ENCODE measurements around the gene FAU. TPM values are rescaled to one million over a fixed set of nuclear protein-coding genes. Genes with fewer than 3 reads are reported as not detected.

The FAU gene
- total RNA-seq, 2 donors from 2014 or later, result 365 to 553 TPM

DNA sequence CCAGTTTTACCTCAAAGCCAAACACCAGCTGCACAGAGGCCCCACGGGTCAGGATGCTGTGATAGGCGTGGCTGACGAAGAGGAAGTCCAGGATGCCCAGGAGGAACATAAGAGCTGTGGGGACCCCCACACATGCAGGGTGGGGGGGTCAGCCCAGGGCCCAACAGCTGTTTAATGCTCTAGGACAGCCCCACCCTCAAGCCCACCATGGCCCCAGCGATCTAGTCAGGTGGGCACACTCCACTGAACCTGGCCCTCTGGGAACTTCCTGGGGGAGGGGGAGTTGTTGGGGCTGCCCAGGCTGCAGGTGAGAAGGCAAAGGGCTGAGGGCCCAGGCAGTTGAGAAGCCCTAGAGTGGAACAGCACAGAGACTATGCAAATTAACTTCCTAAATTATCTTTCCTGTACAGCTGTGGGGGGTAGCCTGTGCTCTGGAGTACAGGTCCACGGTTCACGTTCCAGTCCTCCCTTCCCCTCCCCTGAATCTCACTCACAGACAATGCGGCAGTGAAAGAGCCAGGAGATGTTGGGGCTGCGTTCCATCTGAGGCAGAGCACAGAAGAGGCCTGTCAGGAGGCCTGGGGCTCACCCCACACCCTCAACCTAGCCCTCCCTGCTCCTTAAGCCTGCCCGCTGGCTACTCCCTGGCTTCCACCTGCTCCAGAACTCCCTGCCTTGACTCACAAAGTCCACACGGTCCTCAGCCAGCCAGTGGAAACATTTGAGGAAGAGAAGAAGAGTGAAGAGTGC is 10.5 kb upstream of the FAU start:
- TF ChIP-seq, protein P1, sequence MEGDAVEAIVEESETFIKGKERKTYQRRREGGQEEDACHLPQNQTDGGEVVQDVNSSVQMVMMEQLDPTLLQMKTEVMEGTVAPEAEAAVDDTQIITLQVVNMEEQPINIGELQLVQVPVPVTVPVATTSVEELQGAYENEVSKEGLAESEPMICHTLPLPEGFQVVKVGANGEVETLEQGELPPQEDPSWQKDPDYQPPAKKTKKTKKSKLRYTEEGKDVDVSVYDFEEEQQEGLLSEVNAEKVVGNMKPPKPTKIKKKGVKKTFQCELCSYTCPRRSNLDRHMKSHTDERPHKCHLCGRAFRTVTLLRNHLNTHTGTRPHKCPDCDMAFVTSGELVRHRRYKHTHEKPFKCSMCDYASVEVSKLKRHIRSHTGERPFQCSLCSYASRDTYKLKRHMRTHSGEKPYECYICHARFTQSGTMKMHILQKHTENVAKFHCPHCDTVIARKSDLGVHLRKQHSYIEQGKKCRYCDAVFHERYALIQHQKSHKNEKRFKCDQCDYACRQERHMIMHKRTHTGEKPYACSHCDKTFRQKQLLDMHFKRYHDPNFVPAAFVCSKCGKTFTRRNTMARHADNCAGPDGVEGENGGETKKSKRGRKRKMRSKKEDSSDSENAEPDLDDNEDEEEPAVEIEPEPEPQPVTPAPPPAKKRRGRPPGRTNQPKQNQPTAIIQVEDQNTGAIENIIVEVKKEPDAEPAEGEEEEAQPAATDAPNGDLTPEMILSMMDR (IDR thresholded peaks at IDR 0.05), result no peak
- peaks cover 15 to 31% of the 10 kb centered on the region in 2 donors for H3K4me1 ChIP-seq (ENCODE audit: control insufficient read depth in 1 of 2, low read depth in 2 of 2)
- no peaks in the 10 kb centered on the region for H3K27me3 ChIP-seq (replicated peaks; ENCODE audit: insufficient read depth)
- peak overlapping the region; percentile 81 for H3K4me3 ChIP-seq
- no peaks in the 10 kb centered on the region for H3K9me3 ChIP-seq
- DNase-seq (ENCODE audit: low spot score), result no peak
- no peak for ATAC-seq (ENCODE audit: insufficient number of reproducible peaks, low FRiP score, low read depth)
- no peak overlapping the region for H3K27ac ChIP-seq
- H3K36me3 ChIP-seq, result peaks cover 48% of the 10 kb centered on the region

DNA sequence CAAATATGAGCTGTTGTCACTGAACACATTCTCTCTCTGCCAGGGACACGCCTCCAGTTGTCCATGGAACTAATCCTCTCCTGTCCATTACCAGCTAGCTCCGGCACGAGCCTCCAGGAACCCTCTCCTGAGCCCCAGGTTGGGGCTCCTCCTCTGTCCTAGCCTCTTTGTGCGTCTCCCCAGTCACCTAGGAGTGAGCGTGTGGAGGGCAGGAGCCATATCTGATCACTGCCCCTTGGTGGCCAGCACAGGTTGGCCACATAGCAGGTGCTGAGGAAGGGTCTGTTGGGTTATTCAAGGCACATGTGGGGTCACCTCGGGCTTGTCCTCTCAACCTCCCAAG is 9.9 kb upstream of the FAU start:
- H3K4me3 ChIP-seq, result no peak overlapping the region
- no peaks in the 10 kb centered on the region for H3K9me3 ChIP-seq
- H3K36me3 ChIP-seq, result peaks cover 53% of the 10 kb centered on the region
- no peak for ATAC-seq (ENCODE audit: insufficient number of reproducible peaks, low FRiP score, low read depth)
- no peak overlapping the region for H3K27ac ChIP-seq
- DNase-seq (ENCODE audit: low spot score), result no peak
- TF ChIP-seq, protein P1 (IDR thresholded peaks at IDR 0.05), result no peak
- peaks cover 15 to 31% of the 10 kb centered on the region in 2 donors for H3K4me1 ChIP-seq (ENCODE audit: control insufficient read depth in 1 of 2, low read depth in 2 of 2)
- H3K27me3 ChIP-seq (replicated peaks; ENCODE audit: insufficient read depth), result no peaks in the 10 kb centered on the region

DNA sequence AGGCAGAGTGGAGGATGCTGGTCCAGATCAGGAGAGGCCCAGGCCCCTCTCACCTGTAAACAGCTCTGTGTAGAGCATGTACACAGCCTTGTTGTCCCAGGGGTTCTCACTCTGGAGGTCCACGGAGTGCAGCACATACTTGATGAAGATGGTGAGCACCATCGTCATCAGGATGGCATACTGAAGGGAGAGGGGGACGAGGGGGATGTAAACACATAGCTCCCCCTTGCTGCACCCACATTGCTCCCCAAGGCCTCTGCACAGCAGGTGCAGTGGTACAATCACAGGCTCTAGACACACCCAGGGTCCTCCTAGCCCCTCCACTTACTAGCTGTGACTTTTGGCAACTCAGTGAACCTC is 9.5 kb upstream of the FAU start:
- Histone ChIP-seq H3K36me3 (peaks cover 57% of the 10 kb centered on the region), H3K9me3 (no peaks in the 10 kb centered on the region), H3K4me3 (no peak overlapping the region), H3K27ac (no peak overlapping the region), H3K27me3 (replicated peaks; ENCODE audit: insufficient read depth) (no peaks in the 10 kb centered on the region), H3K4me1 (ENCODE audit: control insufficient read depth in 1 of 2, low read depth in 2 of 2) (peaks cover 15 to 31% of the 10 kb centered on the region in 2 donors)
- TF ChIP-seq, protein P1 (IDR thresholded peaks at IDR 0.05), result no peak
- ATAC-seq (ENCODE audit: insufficient number of reproducible peaks, low FRiP score, low read depth), result no peak
- no peak for DNase-seq (ENCODE audit: low spot score)

DNA sequence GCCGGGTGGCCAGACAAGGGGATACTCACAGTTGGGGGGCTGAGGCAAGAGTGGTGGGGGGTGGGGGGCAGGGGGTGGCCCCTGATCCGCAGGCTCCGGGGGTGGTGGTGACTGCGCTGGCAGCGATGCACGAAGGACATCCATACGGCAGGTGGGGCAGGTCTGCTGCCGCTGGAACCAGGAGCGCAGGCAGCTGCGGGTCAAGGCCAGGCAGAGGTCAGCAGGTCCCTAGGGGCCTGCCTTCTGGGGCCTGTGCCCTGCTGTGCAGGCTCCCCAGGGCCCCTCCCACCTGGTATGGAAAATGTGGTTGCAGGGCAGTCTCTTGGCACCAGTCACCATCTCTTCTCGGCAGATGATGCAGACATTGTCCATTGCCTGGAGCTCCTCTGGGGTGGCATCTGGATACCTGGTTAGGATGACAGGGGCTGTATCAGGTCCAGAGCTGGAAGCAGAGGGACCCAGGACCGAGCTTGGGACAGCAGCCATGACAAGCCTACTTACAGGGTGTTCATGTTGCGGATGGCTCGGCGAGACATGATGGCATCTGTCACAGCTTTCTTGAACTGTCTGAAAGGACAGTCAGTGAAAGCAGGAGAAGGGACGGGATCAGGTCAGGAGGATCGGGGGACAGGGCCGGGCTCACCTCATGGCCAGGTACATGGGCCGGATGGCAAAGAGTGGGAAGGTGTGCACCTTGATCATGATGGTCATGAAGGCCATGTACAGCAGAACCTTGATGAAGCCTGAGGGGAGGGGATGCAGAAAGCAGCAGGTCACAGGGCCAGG is 8.9 kb upstream of the FAU start:
- Histone ChIP-seq H3K4me1 (ENCODE audit: control insufficient read depth in 1 of 2, low read depth in 2 of 2) (peaks cover 15 to 27% of the 10 kb centered on the region in 2 donors), H3K36me3 (peaks cover 63% of the 10 kb centered on the region), H3K9me3 (no peaks in the 10 kb centered on the region), H3K4me3 (no peak overlapping the region), H3K27me3 (replicated peaks; ENCODE audit: insufficient read depth) (no peaks in the 10 kb centered on the region), H3K27ac (no peak overlapping the region)
- TF ChIP-seq, protein P1 (IDR thresholded peaks at IDR 0.05), result no peak
- ATAC-seq (ENCODE audit: insufficient number of reproducible peaks, low FRiP score, low read depth) (no peak), DNase-seq (ENCODE audit: low spot score) (no peak)

DNA sequence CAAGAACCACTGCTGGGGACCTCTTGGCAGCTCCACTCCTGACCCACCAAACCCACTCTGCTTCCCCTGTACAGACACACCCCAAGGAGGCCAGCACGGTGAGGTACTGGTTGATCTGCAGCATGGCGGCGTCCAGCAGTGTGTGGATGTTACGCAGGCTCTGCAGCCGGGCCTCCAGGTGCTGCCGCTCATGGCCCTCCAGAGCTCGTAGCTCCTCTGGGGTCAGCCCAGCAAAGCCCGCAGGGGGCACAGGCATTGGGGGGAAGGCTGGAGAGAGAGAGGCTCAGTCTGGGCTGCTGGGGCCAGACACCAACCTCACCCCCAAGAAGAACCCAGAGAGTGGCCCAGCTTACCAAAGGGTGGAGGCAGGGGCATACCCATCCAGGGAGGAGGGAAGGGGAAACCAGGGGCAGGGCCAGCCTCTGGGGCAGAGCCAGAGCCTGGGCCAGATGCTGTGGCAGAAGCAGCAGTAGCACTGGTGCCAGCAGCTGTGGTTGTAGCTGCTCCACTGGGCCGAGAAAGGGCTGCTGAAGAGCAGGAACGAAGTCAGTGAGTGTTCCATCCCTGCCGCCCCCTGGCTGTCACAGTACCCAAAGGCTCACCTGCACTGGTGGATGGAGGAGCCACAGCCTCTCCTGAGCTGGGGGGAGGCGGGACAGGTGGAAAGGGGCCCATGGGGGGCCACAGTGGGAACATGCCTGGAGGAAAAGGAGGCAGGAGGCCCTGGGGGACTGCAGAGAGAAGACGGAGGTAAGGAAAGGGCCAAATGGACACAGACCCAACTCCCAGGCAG is 7.9 kb upstream of the FAU start:
- DNase-seq (ENCODE audit: low spot score) (no peak), ATAC-seq (ENCODE audit: insufficient number of reproducible peaks, low FRiP score, low read depth) (no peak)
- Histone ChIP-seq H3K4me3 (no peak overlapping the region), H3K27me3 (replicated peaks; ENCODE audit: insufficient read depth) (no peaks in the 10 kb centered on the region), H3K27ac (no peak overlapping the region), H3K36me3 (peaks cover 70% of the 10 kb centered on the region), H3K4me1 (ENCODE audit: control insufficient read depth in 1 of 2, low read depth in 2 of 2) (peaks cover 15 to 20% of the 10 kb centered on the region in 2 donors), H3K9me3 (no peaks in the 10 kb centered on the region)
- TF ChIP-seq, protein P1 (IDR thresholded peaks at IDR 0.05), result no peak
